CD4-positive, alpha-beta T cell treated with Interleukin-4 for 4 hours (primary cell): Measurements from ENCODE around the gene TDRD1.
"Not testable (repeated sequence)": the region's sequence is repeated elsewhere in the genome, so short reads cannot be mapped to it uniquely, and the experiment has no call there.

ENCODE experiments used
- DNase-seq: peaks from one replicate; pipeline ENCODE4 v3.0.0-alpha.2; 2020

Gene TDRD1

GRCh38 chr10:114179148-114179547 lies at the start of gene TDRD1:
Gene TDRD1 (plus strand): TSS chr10:114179353. CDS start chr10:114187832, 8,479 bp downstream.
- DNase-seq = no peak

GRCh38 chr10:114131094-114131493 lies 48.1 kb upstream of the TDRD1 start:
- no peak for DNase-seq

GRCh38 chr10:114135476-114135875 lies 43.7 kb upstream of the TDRD1 start:
- DNase-seq = no peak

- no peak for DNase-seq
Observed at GRCh38 chr10:114138581-114138980, 40.6 kb upstream of the TDRD1 start.

- no peak for DNase-seq
Observed at GRCh38 chr10:114140036-114140435, 39.1 kb upstream of the TDRD1 start.

- DNase-seq = not testable (repeated sequence)
Observed at GRCh38 chr10:114140827-114141226, 38.3 kb upstream of the TDRD1 start.

GRCh38 chr10:114142018-114142417 lies 37.1 kb upstream of the TDRD1 start:
- no peak for DNase-seq

GRCh38 chr10:114143160-114143559 lies 36.0 kb upstream of the TDRD1 start:
- no peak for DNase-seq

GRCh38 chr10:114149476-114149875 lies 29.7 kb upstream of the TDRD1 start:
- DNase-seq = not testable (repeated sequence)

GRCh38 chr10:114151486-114151885 lies 27.7 kb upstream of the TDRD1 start:
- no peak for DNase-seq

GRCh38 chr10:114151892-114152291 lies 27.3 kb upstream of the TDRD1 start:
- DNase-seq = no peak

- no peak for DNase-seq
Observed at GRCh38 chr10:114157912-114158311, 21.2 kb upstream of the TDRD1 start.

- DNase-seq = no peak
Observed at GRCh38 chr10:114163062-114163461, 16.1 kb upstream of the TDRD1 start.

GRCh38 chr10:114166043-114166442 lies 13.1 kb upstream of the TDRD1 start:
- DNase-seq = no peak

GRCh38 chr10:114166494-114166893 lies 12.7 kb upstream of the TDRD1 start:
- no peak for DNase-seq

- DNase-seq = no peak
Observed at GRCh38 chr10:114167985-114168384, 11.2 kb upstream of the TDRD1 start.

GRCh38 chr10:114168450-114169009 lies 10.6 kb upstream of the TDRD1 start:
- no peak for DNase-seq

GRCh38 chr10:114172216-114172615 lies 6.9 kb upstream of the TDRD1 start:
- DNase-seq = no peak

- DNase-seq = peak; percentile 17
Observed at GRCh38 chr10:114172776-114173602, 6.2 kb upstream of the TDRD1 start.

- DNase-seq = no peak
Observed at GRCh38 chr10:114173603-114173920, 5.6 kb upstream of the TDRD1 start.

- DNase-seq = peak; percentile 97
Observed at GRCh38 chr10:114173921-114174694, 5.0 kb upstream of the TDRD1 start, which contains the start of gene CCDC186. Gene CCDC186 (minus strand): TSS chr10:114174203. CDS start chr10:114163268, 10,935 bp downstream.

GRCh38 chr10:114174695-114175188 lies 4.4 kb upstream of the TDRD1 start:
- no peak for DNase-seq

GRCh38 chr10:114175667-114176066 lies 3.5 kb upstream of the TDRD1 start:
- no peak for DNase-seq

- no peak for DNase-seq
Observed at GRCh38 chr10:114176511-114176910, 2.6 kb upstream of the TDRD1 start.
